Colonic mucosa (tissue), 4 donors: ENCODE results near the gene TCF4. TPM values are rescaled to one million over a fixed set of nuclear protein-coding genes. Genes with fewer than 3 reads are reported as not detected.

Experiments
- DNase-seq: peaks from one replicate; pipeline ENCODE4 v3.0.0-alpha.2; 2020
- H3K27ac ChIP-seq: fragments of 200-600 bp; one replicate; pipeline ENCODE4 v1.8.0; 2021
- H3K27me3 ChIP-seq: fragments of 200-600 bp; one replicate; pipeline ENCODE4 v1.8.0; 2021
- H3K36me3 ChIP-seq: fragments of 200-600 bp; one replicate; pipeline ENCODE4 v1.8.0; 2021
- H3K4me1 ChIP-seq: fragments of 200-600 bp; one replicate; pipeline ENCODE4 v1.8.0; 2021; ENCODE audit warnings: mild to moderate bottlenecking
- H3K4me3 ChIP-seq: fragments of 200-600 bp; one replicate; pipeline ENCODE4 v1.8.0; 2021
- H3K9ac ChIP-seq, 2 donors: one replicate each; pipeline ENCODE4 v1.7.0; 2013; ENCODE audit warnings: control low read depth in 2 of 2, low read depth in 2 of 2, low read length in 2 of 2
- H3K9me3 ChIP-seq: fragments of 200-600 bp; one replicate; pipeline ENCODE4 v1.8.0; 2021
- intact Hi-C: fragments of 100-400 bp; cut with DNase I; formaldehyde crosslinking; loops from one replicate; pipeline ENCODE4 v1.14.1; 2022
- total RNA-seq, 2 donors: library from RNA; stranded (reverse); fragmentation: NEBNext Ultra II Directional in 1 of 2; extraction: Animal tissue kit (Norgen Biotek cat#: 25700) in 1 of 2; gene quantifications; one replicate each; pipeline ENCODE4 v1.2.1, GENCODE V29; 2021
- TF ChIP-seq, protein P1 (sequence below): fragments of 200-600 bp; IDR thresholded peaks from one replicate; pipeline ENCODE4 v1.8.0; 2022; ENCODE audit warnings: antibody characterized with exemption, mild to moderate bottlenecking
- donor health status: healthy.
- donor health status: DM: no; HTN: no; CAD: no.
- donor health status: DM: no; HTN: no; CAD: no.

The TCF4 gene
- total RNA-seq, 2 donors from 2014 or later = 9.8 to 29.0 TPM

DNA sequence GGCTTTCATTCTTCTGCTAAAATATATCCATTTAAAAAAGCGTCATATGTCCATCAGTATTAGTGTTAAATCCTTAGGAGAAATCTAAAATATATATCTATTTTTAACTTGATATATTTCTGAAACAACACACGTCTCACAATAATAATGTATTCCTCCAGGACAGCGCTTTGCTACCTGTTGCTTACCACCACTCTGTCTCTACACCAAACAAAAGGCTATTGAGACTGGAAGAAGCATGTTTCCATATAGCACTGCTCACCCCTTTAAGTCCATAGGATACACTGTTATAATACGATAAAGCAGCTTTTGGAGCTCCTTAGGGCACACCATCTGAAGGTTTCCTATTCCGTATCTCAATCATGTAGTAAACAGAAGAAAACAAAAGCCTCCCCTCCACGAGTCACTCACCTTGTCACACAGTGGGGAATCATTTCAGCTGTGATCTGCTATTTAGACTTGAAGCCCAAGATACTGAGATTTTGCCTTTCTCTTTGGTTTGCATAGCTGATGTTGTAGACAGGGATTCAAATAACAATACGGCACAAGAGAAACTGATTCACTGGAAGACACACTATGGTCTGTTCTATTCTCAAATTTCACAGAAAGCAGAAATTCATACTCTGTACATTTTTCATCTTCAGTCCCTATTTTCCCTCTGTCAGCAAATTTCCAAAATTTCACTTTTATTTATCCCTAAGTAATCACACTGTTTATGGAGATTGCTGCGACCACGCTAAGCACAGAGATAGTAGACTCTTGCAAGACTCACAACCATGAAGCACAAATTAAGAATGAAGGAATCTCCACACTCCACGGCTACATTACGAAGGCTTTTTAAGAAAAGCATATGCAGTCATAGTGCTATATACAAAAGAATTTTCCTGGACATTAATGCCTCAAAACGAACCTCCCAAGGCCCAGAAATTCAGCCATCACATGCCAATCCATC, 187.1 kb downstream of the TCF4 start:
- Histone ChIP-seq H3K9me3 (no peaks in the 10 kb centered on the region), H3K4me3 (no peak overlapping the region), H3K4me1 (no peaks in the 10 kb centered on the region), H3K27ac (peak overlapping the region; percentile 39), H3K9ac (no peak overlapping the region), H3K27me3 (no peaks in the 10 kb centered on the region), H3K36me3 (no peaks in the 10 kb centered on the region)
- no peak for DNase-seq
- intact Hi-C loops = loop anchor here (10.0 kb wide), 1 partner anchor 184 kb away; the partner anchor contains the start of gene TCF4
- TF ChIP-seq, protein P1, sequence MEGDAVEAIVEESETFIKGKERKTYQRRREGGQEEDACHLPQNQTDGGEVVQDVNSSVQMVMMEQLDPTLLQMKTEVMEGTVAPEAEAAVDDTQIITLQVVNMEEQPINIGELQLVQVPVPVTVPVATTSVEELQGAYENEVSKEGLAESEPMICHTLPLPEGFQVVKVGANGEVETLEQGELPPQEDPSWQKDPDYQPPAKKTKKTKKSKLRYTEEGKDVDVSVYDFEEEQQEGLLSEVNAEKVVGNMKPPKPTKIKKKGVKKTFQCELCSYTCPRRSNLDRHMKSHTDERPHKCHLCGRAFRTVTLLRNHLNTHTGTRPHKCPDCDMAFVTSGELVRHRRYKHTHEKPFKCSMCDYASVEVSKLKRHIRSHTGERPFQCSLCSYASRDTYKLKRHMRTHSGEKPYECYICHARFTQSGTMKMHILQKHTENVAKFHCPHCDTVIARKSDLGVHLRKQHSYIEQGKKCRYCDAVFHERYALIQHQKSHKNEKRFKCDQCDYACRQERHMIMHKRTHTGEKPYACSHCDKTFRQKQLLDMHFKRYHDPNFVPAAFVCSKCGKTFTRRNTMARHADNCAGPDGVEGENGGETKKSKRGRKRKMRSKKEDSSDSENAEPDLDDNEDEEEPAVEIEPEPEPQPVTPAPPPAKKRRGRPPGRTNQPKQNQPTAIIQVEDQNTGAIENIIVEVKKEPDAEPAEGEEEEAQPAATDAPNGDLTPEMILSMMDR = no peak

DNA sequence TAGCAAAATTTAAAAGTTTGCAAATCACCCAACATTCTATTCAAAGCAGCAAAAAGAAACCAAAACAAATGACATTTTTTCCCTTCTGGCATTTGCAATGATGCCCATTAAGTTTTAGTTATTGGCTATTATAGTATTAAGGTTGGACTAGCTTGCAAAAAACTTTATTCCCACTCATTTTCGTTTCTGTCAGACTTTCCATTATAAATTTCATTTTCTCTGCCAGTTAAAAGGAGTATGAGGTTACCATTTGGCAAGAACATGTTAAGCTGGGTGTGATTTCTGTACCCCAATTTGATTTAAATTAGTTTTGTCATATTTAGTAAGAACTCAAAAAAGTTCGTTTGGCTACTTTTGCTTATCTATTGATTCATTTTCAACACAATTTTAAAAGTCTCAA, 187.9 kb downstream of the TCF4 start:
- H3K36me3 ChIP-seq = no peaks in the 10 kb centered on the region
- H3K9ac ChIP-seq = no peak overlapping the region
- no peak for DNase-seq
- H3K9me3 ChIP-seq = no peaks in the 10 kb centered on the region
- no peaks in the 10 kb centered on the region for H3K27me3 ChIP-seq
- TF ChIP-seq, protein P1 = no peak
- no peak overlapping the region for H3K4me3 ChIP-seq
- H3K4me1 ChIP-seq = no peaks in the 10 kb centered on the region
- peak overlapping the region; percentile 39 for H3K27ac ChIP-seq
- intact Hi-C loops = loop anchor here (10.0 kb wide), 1 partner anchor 185 kb away; the partner anchor contains the start of gene TCF4

DNA sequence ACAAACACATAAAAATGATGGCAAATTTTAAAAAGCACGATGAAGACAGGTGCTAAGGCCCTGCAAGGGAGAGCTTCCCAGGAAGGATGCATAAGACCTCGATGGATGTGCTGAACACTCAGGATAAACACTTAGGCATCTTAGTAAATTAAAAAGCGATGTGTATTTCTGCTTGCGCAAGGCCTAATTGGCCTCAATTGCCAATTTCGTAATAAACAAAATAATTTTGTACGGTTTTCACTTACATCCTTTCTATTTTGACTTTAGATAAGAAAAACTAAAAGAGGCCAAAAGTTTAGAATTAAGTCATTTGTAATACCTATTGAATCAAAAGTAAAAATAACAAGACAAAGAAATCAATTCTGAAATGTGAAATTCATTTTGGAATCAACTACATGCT, 189.1 kb downstream of the TCF4 start:
- no peaks in the 10 kb centered on the region for H3K4me1 ChIP-seq
- H3K4me3 ChIP-seq = no peak overlapping the region
- no peaks in the 10 kb centered on the region for H3K9me3 ChIP-seq
- no peak overlapping the region for H3K27ac ChIP-seq
- H3K27me3 ChIP-seq = no peaks in the 10 kb centered on the region
- H3K9ac ChIP-seq = no peak overlapping the region
- no peak for DNase-seq
- H3K36me3 ChIP-seq = no peaks in the 10 kb centered on the region
- intact Hi-C loops = no loop called here
- TF ChIP-seq, protein P1 = no peak

DNA sequence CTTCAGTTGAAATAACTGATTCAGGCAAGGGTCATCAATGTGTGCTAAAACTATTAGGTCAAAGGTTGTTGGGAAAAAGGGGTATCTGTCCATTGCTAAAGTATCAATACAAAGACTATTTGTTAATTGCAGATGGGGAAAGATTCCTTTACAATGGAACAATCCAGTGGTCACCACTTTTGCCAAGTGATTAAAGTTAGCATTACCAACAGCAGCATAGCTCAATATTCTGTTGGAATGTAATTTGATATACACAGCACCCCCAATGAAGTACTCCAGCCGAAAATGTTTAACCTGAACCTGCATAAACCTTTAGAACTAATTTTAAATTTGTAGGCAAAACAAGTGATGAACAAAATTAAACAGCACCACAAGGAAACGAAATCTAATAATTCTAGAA, 191.0 kb downstream of the TCF4 start:
- no peaks in the 10 kb centered on the region for H3K27me3 ChIP-seq
- no peak overlapping the region for H3K27ac ChIP-seq
- H3K4me3 ChIP-seq = no peak overlapping the region
- no peak overlapping the region for H3K9ac ChIP-seq
- H3K36me3 ChIP-seq = no peaks in the 10 kb centered on the region
- DNase-seq = no peak
- no peaks in the 10 kb centered on the region for H3K9me3 ChIP-seq
- intact Hi-C loops = no loop called here
- no peaks in the 10 kb centered on the region for H3K4me1 ChIP-seq
- TF ChIP-seq, protein P1 = no peak

DNA sequence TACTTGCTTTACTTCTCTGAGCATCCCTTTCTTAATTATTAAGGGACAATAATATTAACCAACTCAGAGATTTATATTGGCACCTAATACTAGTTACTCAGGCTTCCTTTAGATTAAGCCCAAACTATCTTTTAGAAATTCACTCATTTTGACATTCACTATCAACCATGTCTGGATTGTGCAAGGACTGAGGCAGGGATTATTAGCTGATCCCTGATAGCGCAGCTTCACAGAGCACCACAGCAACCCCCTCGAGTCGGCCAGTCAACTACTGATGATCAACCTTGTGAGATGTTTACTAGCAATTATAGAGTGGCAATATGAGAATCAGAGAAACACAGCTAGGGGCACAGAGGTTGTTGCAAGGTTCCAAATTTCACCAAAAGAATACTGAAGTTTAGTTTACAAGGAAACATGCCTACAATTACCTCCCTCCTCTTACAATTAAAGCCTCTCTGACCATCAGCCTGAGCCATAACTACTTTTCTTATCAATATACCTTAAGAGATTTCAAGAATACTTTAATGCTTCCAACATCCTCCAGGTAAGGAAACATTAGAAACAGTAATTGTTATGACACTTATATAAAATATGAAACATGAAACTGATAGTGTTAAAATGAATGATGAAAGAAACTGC, 191.6 kb downstream of the TCF4 start:
- intact Hi-C loops = no loop called here
- TF ChIP-seq, protein P1 = no peak
- no peak overlapping the region for H3K27ac ChIP-seq

More for the DNA sequence above, 191.6 kb downstream of the TCF4 start:
- Histone ChIP-seq H3K4me1 (no peaks in the 10 kb centered on the region), H3K9me3 (no peaks in the 10 kb centered on the region), H3K27me3 (no peaks in the 10 kb centered on the region), H3K36me3 (no peaks in the 10 kb centered on the region), H3K4me3 (no peak overlapping the region), H3K9ac (no peak overlapping the region)
- no peak for DNase-seq
